OCI-M2 (cell line): ENCODE data around the gene NLRP9.
"Not testable (repeated sequence)": the region's sequence is repeated elsewhere in the genome, so short reads cannot be mapped to it uniquely, and the experiment has no call there.

Experiments used
- DNase-seq: peaks from one replicate; lab custom pipeline; 2025; ENCODE audit not compliant: unreplicated experiment; lab: John Stamatoyannopoulos, UW

NLRP9 gene

DNA sequence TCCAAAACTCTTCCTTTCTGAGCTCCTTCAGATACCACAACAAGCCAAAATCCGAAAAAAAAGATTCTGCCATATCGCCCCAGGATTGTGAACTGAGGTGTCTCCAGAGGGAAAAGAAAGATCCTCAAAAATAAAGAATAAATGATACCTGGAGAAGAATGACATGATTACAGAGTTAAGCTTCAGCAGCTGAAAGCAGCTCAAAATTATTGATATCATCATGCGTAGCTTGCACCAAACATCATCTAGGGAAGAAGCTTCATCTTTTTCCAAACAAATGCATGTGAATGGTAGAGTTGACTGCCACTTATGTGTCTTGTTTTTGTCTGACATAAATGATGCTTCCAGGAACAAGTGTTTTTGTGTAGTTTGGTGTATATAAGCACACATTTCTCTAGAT, at the start of gene NLRP9:
NLRP9 (minus strand) TSS at position 101 of the 400 bp plus-strand sequence; CDS start at position 73, 28 bp downstream.
- no peak for DNase-seq

DNA sequence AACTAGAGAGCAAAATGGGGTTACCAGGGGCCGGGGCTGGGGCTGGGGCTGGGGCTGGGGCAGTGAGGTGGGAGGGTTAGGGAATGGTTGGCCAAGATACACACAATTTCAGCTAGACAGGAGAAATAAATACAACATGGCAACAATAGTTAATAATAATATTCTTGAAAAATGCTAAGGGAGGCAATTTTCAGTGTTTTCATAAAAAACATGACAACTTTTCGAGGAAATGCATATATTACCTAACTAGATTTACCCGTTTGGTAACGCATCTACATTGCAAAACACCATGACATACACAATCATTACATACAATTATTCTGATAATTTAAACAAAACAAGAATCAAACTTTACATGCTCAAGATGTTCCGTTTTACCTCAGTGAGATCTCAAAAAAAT, 42.9 kb upstream of the NLRP9 start:
- no peak for DNase-seq

DNA sequence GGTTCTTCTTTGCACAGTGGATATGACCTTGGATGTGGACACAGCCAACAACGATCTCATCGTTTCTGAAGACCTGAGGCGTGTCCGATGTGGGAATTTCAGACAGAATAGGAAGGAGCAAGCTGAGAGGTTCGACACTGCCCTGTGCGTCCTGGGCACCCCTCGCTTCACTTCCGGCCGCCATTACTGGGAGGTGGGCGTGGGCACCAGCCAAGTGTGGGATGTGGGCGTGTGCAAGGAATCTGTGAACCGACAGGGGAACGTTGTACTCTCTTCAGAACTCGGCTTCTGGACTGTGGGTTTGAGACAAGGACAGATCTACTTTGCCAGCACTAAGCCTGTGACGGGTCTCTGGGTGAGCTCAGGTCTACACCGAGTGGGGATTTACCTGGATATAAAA, 40.1 kb upstream of the NLRP9 start:
- no peak for DNase-seq

DNA sequence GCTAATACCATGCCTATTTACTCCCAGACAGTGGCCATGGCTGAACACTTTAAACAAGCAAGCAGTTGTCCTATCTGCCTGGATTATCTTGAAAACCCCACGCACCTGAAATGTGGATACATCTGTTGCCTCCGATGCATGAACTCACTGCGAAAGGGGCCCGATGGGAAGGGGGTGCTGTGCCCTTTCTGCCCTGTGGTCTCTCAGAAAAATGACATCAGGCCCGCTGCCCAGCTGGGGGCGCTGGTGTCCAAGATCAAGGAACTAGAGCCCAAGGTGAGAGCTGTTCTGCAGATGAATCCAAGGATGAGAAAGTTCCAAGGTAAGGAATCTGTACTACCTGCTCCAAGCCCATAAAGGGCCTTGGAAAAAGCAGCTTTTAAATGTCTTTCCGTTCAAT, 39.3 kb upstream of the NLRP9 start:
- DNase-seq = no peak

DNA sequence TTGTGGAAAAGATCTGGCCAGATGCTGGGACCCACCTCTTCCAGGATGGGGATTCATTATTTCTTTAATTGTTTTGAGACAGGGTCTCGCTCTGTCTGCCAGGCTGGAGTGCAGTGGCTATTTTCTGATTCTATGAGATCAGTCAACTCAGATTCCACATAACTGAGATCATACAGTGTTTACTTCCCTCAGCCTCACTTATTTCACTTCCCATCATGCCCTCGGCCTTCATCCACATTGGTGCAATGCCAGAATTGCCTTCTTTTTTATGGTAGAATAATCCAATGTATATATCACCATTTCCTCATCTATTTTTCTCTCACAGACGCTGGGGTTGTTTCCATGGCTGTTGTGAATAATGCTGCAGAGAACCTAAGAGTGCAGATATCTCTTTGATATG, 31.4 kb upstream of the NLRP9 start:
- DNase-seq = not testable (repeated sequence)

DNA sequence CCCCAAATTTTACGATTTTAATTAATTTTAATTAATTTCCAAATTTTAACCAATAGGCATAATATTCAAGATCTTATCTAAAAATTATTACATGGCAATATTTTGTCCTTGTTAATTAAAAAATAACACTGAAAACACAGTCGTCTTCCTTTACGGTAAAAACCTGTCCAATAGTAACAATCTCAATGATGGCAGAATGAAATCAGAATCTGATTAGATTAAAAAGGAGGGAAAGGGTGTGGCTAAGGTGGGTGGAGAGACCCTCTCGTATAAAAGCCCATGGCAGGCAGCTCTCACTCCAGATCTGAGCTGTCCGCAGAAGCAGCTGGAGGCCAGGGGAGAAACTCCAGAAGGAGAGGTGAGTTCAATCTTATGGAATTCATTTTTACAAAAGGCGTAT, 30.6 kb upstream of the NLRP9 start, which contains the start of gene RFPL4AL1:
RFPL4AL1 (plus strand) TSS at position 301 of the 400 bp plus-strand sequence. CDS start 2,687 bp downstream, outside the sequence.
- not testable (repeated sequence) for DNase-seq

DNA sequence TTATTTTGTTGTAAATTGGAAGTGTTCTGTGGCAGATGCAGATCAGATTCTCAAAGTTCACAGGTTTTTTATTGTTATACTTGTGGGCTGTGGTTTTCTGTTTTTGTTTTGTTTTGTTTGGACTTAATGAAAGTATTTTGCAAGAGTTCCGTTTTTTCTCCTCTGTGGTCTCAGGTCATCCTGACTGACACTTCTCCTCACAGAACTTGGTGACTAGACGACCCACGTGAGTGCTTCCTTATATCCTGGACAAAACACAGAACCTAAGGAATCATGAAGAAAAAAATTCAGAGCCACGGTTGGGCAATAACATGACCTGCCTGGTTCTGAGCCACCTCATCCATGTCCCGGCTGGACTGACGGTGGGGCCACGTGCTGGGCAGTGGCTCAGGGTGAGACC, 28.3 kb upstream of the NLRP9 start:
- no peak for DNase-seq

DNA sequence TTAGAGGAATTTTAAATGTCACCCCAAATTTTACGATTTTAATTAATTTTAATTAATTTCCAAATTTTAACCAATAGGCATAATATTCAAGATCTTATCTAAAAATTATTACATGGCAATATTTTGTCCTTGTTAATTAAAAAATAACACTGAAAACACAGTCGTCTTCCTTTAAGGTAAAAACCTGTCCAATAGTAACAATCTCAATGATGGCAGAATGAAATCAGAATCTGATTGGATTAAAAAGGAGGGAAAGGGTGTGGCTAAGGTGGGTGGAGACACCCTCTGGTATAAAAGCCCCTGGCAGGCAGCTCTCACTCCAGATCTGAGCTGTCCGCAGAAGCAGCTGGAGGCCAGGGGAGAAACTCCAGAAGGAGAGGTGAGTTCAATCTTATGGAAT, 20.6 kb upstream of the NLRP9 start, which contains the start of gene RFPL4A:
RFPL4A (plus strand) TSS at position 301 of the 400 bp plus-strand sequence. CDS start 2,704 bp downstream, outside the sequence.
- not testable (repeated sequence) for DNase-seq

DNA sequence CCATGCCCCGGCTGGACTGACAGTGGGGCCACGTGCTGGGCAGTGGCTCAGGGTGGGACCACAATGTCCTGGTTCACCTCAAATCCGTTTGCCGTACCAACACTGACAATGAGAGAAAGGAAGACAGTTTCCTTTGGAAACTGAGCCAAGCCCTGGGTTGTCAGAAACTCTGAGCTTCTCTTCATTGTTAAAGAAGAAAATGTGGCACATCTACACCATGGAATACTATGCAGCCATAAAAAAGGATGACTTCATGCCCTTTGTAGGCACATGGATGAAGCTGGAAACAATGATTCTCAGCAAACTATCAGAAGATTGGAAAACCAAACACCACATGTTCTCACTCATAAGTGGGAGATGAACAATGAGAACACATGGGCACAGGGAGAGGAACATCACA, 18.6 kb upstream of the NLRP9 start:
- DNase-seq = not testable (repeated sequence)

DNA sequence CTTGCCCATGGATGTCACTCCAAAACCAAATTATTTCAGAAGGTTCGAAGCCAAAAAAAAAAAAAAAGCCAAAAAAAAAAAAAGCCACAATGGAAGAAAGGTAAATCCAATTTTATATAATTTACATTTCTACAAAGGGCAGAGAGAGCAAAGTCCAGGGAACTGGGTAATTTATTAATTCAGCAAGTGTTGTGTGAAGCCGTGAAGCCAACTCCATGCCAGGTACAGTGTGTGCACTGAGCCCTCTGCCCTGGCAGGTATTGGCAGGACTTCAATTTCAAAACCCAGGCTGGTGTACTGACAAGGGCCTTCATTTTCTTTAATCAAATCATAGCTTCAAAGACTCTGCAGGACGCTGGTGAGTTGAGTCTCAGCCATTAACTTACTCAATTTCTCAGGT, 15.2 kb upstream of the NLRP9 start:
- no peak for DNase-seq

DNA sequence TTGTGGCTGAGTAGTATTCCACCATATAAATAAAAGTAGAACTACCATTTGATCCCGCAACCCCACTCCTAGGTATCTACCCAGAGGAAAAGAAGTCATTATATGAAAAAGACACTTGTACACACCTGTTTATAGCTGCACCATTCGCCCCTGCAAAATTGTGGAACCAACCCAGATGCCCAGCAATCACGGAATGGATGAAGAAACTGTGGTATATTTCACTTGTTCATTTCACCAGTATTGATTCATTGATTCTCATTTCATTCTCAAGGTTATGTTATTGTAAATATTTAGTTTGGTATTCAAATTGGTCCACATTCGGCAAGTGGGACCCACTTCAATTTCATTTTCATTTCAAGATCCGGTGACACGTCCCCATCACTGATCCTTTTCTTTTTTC, 12.5 kb upstream of the NLRP9 start:
- no peak for DNase-seq

DNA sequence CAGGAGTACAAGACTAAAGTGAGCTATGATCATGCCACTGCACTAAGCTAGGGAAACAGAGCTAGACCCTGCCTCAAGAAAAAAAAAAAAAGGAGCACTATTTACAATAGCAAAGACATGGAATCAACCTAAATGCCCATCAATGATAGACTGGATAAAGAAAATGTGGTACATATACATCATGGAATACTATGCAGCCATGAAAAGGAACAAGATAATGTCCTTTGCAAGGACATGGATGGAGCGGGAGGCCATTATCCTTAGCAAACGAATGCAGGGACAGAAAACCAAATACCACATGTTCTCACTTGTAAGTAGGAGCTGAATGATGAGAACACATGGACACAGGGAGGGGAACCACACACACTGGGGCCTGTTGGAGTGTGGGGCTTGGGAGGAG, 7.8 kb downstream of the NLRP9 start:
- not testable (repeated sequence) for DNase-seq

DNA sequence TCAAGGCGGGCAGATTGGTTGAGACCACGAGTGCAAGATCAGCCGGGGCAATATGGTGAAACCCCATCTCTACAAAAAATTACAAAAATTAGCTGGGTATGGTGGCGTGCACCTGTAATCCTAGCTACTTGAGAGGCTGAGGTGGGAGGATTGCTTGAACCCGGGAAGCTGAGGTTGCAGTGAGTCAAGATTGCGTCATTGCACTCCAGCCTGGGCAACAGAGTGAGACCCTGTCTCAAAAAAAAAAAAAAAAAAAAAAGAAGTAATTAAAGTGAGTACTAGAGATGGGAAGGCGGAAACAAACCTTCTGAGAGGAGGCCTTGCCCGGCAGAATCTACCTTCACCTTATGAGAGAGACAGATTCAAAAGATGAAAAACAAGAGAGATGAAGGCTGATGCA, 14.7 kb downstream of the NLRP9 start:
- no peak for DNase-seq

DNA sequence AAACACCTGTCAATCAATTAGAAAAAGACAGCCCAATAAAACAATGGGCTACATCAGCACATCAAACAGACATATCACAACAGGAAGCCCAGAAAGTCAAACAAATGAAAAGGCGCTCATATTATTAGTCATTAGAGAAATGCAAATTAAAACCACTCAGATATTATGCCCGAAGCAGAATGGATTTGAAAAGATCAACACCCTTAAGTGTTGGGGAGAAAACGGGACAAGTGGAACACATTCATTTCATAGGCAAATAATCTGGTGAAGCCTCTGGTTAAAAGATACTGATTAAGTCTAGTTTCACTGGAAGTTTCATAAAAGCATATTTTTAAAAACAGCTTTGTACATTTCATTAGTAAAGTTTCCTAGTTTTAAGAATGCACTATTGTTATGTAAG, 17.4 kb downstream of the NLRP9 start:
- no peak for DNase-seq

DNA sequence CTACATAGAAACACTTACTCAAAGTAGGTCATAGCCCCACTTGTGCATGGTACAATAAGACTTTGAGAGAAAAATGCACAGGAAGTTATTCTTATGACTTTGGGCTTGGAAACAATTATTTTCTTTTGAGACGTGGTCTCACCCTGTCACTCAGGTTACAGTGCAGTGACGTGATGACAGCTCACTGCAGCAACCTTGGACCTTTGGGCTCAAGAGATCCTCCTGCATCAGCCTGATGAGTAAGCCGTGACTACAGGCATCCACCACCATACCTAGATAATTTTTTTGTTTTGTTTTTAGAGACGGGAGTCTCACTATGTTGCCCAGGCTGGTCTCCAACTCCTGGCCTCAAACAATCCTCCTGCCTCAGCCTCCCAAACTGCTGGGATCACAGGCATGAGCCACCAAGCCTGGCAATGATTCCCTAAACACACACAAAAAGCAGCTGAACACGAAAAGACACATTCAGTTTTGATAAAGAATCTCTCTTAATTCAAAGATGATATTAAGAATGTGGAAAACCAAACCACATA, 17.9 kb downstream of the NLRP9 start:
- no peak for DNase-seq

DNA sequence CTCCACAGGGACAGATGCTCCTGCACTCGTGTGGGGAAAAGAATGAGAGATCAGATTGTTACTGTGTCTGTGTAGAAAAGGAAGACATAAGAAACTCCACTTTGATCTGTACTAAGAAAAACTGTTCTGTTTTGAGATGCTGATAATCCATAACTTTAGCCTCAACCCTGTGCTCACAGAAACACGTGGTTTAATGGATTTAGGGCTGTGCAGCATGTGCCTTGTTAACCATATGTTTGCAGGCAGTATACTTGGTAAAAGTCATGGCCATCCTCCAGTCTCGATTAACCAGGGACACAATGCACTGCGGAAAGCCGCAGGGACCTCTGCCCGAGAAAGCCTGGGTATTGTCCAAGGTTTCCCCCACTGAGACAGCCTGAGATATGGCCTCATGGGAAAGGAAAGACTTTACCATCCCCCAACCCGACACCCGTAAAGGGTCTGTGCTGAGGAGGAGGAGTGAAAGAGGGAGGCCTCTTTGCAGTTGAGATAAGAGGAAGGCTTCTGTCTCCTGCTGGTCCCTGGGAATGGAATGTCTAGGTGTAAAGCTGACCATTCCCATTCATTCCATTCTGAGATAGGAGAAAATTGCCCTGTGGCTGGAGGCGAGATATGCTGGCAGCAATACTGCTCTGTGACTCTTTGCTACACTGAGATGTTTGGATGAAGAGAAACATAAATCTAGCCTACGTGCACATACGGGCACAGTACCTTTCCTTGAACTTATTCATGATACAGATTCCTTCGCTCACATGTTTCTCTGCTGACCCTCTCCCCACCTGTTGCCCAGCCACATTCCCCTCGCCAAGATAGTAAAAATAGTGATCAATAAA, 20.1 kb downstream of the NLRP9 start:
- not testable (repeated sequence) for DNase-seq

DNA sequence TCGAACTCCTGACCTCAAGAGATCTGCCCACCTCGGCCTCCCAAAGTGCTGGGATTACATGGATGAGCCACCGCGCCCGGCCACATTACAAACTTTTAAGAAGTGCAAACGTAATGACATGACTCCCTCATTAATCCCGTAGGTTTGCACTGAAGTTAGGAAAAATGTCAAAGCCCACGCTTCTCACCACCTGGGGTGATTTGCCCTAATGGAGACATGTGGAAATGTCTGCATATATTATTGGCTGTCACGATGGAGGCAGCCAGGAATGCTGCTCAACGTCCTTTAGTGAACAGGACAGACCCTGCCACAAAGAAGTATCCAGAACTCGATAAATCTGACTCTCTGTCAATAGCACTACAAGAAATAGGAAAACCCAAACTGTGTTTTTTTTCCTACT, 21.0 kb downstream of the NLRP9 start:
- DNase-seq = no peak

DNA sequence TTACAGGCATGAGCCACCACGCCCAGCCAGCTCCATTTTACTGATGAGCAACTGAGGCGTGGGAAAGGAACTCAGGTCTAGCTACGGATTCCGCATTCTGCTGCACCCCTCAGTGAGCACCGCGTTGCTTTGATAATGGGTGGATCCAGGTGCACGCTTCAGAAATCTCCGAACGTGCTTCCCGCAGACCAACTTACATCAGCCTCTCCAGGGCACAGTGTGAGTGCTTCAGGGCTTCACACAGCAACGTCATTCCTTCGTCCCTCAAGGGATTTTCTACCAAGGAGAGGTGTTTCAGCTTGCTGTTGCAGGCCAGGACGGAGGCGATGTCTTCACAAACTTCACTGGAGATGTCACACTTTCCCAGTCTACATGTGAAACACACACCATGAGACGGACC, 21.7 kb downstream of the NLRP9 start:
- no peak for DNase-seq

DNA sequence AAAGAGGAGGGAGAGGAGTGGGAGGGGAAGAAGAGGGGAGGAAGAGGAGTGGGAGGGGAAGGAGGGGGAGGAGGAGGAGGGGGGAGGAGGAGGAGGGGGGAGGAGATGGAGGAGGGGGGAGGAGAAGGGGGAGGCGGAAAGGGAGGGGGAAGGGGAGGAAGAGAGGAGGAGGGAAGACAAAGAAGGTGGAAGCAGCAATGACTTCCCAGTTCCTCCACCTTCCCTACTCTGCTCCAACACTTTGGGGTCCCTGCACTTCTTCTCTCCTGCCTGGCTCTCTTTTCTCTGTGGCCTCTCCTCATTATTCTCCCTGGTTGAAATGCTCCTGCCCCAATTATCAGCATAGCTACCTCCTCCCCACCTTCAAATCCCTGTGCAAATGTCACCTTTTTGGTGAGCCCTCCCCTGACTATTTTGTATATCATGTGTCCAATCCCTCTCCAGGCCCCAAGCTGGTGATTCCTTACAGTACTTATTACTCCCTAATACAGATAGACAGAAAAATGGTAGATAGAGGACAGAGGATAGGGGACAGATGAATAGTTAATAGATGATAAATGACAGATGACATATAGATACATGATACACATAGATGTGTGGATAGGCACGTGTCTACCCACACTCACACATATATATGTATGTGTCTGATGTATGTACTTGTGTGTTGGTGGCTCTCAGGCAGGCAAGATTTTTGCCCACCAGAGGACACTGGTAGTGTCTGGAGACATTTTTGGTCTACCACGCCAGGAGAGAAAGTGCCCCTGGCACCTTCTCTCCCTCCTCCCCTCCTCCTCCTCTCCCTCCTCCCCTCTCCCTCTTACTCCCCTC, 25.2 kb downstream of the NLRP9 start:
- DNase-seq = no peak

DNA sequence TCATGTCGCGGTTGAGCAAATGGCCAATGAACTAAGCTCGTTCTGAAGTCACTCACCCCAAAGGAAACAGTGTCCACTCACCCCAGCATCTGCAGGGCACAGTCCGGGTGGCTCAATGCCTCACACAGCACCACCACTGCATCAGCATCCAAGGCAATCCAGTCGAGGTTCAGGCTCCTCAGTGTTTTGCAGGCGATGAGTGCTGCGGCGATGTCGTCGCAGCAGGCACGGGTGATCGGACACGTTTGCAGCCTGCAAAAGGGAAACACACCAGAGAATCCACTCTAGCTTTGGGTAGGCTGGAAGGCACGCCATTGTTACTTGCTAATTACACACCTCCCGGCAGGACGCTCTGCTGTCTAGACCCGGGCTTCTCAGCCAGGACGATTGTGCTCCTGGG, 26.5 kb downstream of the NLRP9 start:
- DNase-seq = no peak

DNA sequence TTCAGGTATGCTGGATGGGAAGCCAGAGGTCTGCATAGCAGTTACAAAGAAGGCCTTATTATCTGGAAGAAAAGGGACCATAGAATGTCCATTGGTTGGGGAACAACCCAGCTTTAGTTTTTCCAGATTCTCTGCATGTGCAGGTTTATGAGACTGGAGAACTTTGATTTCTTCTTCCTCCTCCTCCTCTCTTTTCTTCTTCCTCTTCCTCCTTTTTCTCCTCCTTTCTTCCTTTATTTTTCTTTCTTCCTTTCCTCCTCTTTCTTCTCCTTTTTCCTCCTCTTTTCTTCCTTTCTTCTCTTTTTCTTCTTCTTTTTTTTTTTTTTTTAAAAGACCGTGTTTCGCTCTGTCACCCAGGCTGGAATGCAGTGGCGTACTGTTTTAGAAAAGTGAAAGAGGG, 32.2 kb downstream of the NLRP9 start:
- no peak for DNase-seq
